Endothelial cell of umbilical vein (primary cell): ENCODE measurements around the gene SLC22A7.

Source experiments
- CTCF ChIP-seq, 2 donors: IDR thresholded peaks; 1 replicate in 1 of 2; 2 replicates in 1 of 2; pipeline ENCODE4 v1.5.1; 2011; ENCODE audit warnings: low read length in 2 of 2, mild to moderate bottlenecking in 2 of 2, moderate library complexity in 2 of 2, control low read depth in 1 of 2, inconsistent platforms in 1 of 2, low read depth in 1 of 2; ENCODE audit not compliant: insufficient read depth in 1 of 2; ENCODE audit errors: extremely low read depth in 1 of 2
- JUN ChIP-seq: IDR thresholded peaks from 2 replicates; pipeline ENCODE4 v1.6.1; 2011; ENCODE audit warnings: borderline replicate concordance, low read depth; ENCODE audit not compliant: insufficient read length, insufficient read depth
- MAX ChIP-seq: IDR thresholded peaks from 2 replicates; pipeline ENCODE4 v1.6.1; 2011; ENCODE audit not compliant: insufficient read depth, insufficient read length

- TF ChIP-seq JUN (no peak), CTCF (IDR thresholded peaks at IDR 0.05; ENCODE audit: extremely low read depth in 1 of 2, insufficient read depth in 1 of 2, low read depth in 1 of 2, low read length in 2 of 2) (no peak), MAX (no peak)
These were observed 15.8 kb downstream of the SLC22A7 start for GRCh38 chr6:43313813-43314212.
